Measurements from ENCODE around the gene SLC13A4.

DNA sequence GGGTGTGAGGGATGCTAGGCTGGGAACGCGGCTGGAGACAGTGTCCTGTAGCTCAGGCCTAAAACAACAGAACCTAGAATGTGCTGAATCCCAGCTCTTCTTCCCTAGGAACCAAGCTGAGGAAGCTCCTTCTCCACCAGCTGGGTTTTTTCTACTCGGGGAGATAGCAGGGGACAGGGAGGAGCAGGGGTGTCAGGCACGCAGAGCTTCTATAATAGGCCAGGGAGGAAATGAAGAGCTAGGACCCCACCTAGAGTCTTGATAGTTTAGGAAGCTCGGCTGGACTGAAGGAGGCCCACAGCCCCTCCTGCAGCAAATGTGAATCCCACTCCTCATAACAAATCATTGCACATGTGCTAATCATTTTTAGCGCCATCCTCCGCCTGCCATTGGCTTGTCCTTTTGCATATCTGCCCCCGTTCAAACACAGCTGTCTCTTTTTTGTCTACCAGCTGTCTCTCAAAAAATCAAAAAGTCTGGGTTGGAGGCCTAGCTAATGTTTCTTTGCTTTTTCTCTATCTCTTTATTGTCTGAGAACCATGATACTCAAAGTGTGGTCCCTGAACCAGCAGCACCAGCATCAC, 44.7 kb upstream of the SLC13A4 start:
- TF ChIP-seq CTCF (IDR thresholded peaks at IDR 0.05; ENCODE audit: low read depth, low read length) (no peak), EZH2phosphoT487 (IDR thresholded peaks at IDR 0.05; ENCODE audit: low read depth) (no peak)

All from OCI-LY3 (cell line).